Measurements from ENCODE around the gene RASA3.
A peak's percentile ranks its signal among the peaks of the same experiment; 100 is the strongest.

Gene RASA3

DNA sequence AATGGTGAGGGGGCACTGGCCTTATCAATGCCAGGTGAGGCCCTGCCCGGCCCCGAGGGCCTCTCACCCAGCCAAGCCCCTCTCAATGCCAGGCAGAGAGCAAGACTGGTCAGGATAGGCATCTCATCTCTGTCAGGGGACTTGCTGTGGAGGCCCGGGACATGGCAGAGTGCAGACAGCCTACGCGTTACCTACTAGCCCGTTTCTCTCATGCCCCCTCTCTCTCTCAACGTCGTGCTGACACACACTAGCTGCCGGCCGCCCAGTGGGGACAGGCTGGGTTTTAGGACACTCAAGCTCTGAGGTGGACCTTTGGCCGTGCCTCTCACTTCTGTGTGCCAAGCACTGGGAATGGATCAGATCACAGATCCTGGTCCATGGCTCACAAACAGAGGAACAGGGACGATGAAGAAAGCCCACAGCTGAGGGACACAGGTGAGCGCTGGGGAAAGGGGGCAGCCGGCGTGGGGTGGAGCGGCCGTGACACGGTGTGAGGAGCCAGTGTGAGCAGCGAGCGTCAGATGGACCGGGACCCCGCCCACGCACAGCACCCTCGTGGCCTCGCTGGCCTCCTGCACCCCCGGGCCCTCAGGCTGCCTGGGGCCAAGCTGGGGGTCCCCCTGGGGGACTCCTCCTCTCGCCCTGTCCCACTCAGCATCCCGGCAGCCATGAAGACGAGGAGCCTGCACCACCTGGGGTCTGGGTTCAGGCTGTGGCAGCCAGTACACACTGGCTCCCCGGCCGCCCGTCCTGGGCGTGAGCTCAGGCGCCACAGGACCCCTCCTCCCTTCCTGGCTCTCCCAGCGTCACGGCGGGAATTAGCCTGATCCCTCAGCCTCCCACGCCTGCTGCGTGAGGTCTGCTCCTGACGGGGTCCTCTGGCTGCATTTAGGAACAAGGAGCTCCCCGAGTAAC, 81.6 kb downstream of the RASA3 start:
- no peak for DNase-seq (ENCODE audit: low read depth in 1 of 2, low spot score in 1 of 2)
- in situ Hi-C loops (cut with HindIII; ENCODE audit: low pct_unique_long_range_greater_than_20kb, low sequenced_read_pairs) = no loop called here
- TF ChIP-seq JUND (IDR thresholded peaks at IDR 0.05; ENCODE audit: low read depth) = no peak

DNA sequence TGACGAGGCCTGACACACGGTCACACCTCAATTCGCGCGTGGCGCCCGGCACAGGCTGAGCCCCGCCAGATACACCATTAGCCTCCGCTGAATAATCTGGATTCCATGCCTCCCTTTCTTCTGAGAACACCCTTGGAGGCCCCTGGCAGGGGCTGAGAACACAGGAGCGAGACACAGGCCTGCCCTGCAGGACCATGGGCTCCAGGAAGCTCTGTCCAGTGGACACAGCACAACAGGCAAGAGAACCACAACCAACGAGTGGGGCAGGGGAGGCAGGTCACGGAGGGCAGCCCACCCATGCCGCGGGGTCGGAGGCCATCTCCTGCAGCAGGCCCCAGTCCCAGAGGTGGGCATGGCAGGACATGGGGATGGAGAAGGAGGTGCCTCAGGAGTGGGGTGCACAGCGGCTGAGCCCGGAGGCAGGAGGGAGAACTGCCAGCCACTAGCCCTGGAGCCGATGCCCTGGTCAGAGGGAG, 82.8 kb downstream of the RASA3 start:
- DNase-seq (ENCODE audit: low read depth in 1 of 2, low spot score in 1 of 2) = no peak
- TF ChIP-seq JUND (IDR thresholded peaks at IDR 0.05; ENCODE audit: low read depth) = no peak
- in situ Hi-C loops (cut with HindIII; ENCODE audit: low pct_unique_long_range_greater_than_20kb, low sequenced_read_pairs) = no loop called here

DNA sequence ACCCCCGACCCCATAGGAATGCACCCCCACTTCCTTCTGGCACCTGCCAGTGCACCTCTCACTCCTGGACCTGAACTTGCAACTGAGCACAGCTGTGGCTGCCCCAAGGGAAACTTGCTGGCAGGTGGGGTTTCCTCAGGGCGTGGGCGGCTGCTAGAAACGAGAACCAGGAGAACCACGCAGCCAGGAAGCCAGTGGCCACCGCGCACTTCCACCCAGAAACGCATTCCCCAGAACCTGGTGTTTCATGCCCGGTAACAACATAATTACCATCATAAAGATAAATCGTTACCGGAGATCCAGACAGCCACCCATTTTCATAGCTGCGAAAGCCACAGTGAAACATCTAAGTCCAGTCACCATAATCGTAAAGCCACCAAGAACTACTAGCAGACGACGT, 83.4 kb downstream of the RASA3 start:
- in situ Hi-C loops (cut with HindIII; ENCODE audit: low pct_unique_long_range_greater_than_20kb, low sequenced_read_pairs) = no loop called here
- no peak for TF ChIP-seq JUND (IDR thresholded peaks at IDR 0.05; ENCODE audit: low read depth)
- DNase-seq (ENCODE audit: low read depth in 1 of 2, low spot score in 1 of 2) = no peak

DNA sequence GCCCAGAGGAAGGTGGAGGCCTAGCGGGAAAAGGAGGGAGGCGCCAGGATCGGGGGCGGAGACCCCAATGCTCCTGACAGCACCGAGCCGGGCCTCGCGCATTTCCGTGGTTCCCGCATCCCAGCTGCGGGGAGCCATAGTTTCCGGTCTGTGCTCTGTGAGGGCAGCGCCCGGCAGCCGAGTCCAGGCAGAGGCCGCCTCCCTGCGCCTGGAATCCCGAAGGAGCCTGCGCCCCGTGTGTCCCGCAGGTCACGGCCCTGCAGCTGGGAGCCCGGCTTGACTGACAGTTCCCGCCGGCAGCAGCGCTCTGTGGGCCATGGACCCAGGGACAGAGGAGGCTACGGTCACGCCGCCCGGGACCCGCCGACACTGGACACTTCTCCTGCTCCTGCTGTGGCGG, 84.0 kb downstream of the RASA3 start:
- in situ Hi-C loops (cut with HindIII; ENCODE audit: low pct_unique_long_range_greater_than_20kb, low sequenced_read_pairs) = no loop called here
- no peak for TF ChIP-seq JUND (IDR thresholded peaks at IDR 0.05; ENCODE audit: low read depth)

DNA sequence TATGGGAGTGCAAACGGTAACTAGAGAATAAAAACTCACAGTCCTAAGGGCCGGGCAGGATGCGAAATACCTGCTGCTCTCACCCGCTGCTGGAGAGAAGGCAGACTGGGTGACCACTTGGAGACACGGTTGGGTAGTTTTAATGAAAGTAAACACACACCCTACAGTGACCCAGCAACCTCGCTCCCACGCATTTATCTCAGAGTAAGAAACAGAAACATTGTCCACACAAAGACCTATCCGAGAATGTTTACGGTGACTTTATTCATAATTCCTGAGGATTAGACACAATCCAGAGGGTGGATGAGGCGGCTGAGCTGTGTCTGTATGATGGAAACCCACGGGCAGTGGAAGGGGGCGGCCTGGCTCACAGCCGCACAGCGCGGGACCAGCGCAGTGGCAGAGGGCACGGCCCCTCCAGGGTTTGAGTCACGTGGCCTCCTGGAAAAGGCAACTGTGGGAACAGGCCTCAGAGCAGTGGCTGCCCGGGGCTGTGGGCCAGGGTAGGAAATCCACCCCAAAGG, 85.0 kb downstream of the RASA3 start:
- in situ Hi-C loops (cut with HindIII; ENCODE audit: low pct_unique_long_range_greater_than_20kb, low sequenced_read_pairs) = no loop called here
- peak in 1 of 2 experiments; percentile 52 for DNase-seq (ENCODE audit: low read depth in 1 of 2, low spot score in 1 of 2)
- no peak for TF ChIP-seq JUND (IDR thresholded peaks at IDR 0.05; ENCODE audit: low read depth)

More for the DNA sequence above, 84.0 kb downstream of the RASA3 start:
- no peak for DNase-seq (ENCODE audit: low read depth in 1 of 2, low spot score in 1 of 2)

DNA sequence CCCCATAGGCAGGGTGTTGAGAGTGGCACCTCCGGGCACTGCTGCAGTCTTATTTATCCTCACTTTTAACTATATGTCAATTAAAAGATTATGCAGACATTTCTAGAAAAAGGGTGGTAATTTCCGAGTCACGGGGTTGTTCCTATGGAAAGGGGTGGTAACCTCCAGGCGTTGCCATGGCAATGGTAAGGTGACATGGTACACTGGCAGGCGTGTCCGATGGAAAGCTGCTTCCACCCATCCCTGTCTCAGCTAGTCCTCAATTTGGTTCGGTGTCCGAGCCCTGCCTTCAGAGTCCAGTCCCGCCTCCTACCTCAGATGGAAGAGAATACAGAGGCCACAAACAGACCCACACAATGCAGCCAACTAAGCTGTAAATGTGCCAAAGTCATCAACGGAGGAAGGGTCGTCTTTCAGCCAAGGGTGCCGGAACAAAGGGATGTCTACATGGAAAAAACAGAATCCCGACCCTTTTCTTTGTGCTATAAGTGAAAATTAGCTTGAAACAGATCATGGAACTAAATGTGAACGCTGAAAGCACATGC, 85.9 kb downstream of the RASA3 start:
- no peak for TF ChIP-seq JUND (IDR thresholded peaks at IDR 0.05; ENCODE audit: low read depth)
- DNase-seq (ENCODE audit: low read depth in 1 of 2, low spot score in 1 of 2) = peak in 1 of 2 experiments; percentile 54
- in situ Hi-C loops (cut with HindIII; ENCODE audit: low pct_unique_long_range_greater_than_20kb, low sequenced_read_pairs) = no loop called here

DNA sequence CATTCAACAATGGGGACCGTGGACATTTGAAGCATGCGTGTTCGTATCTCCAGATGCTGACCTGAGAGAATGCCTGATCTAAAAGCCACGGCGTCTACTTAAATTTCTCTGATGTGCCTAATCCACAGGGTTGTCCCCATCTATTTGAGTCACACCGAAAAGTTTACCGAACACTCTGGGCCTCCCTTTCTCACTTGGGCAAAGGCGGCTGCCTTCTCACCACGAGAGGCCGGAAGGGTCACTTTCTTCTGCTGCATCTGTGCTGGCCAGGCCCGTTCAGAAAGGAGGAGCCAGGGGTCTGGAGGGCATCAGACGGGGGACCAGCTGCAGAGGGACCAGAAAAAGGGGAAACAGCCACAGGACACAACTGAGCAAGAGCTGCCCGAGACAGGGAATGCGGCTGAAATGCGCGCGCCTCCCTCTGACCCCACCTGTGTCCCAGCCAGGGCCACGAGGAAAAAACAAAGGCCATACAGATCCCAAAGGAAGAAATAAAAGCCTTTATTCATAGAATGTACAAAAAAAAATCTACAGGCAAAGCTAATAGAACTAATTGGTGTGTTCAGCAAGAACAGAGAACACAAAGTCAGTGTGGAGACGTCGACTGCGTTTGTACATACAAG, 87.2 kb downstream of the RASA3 start:
- in situ Hi-C loops (cut with HindIII; ENCODE audit: low pct_unique_long_range_greater_than_20kb, low sequenced_read_pairs) = no loop called here
- TF ChIP-seq JUND (IDR thresholded peaks at IDR 0.05; ENCODE audit: low read depth) = no peak
- no peak for DNase-seq (ENCODE audit: low read depth in 1 of 2, low spot score in 1 of 2)

DNA sequence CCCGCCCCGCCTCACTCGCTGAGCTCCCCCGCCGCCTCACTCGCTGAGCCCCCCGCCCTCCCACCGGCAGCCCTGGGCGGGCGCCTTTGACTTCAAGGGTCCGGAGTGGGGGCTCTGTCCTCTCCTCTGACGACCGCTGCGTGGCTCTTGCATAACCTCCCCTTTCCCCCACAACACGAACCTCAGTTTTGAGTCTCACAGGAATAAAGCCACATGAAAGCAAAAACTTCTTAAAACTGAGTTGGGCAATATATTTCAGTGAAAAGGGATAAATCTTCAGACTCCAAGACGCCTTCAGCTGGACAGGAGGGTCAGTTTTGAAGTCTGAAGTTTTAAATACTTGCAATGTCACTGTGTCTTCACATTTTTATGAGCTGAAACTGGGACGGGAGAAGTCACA, 87.9 kb downstream of the RASA3 start:
- no peak for TF ChIP-seq JUND (IDR thresholded peaks at IDR 0.05; ENCODE audit: low read depth)
- in situ Hi-C loops (cut with HindIII; ENCODE audit: low pct_unique_long_range_greater_than_20kb, low sequenced_read_pairs) = no loop called here
- peak in 1 of 2 experiments; percentile 42 for DNase-seq (ENCODE audit: low read depth in 1 of 2, low spot score in 1 of 2)

DNA sequence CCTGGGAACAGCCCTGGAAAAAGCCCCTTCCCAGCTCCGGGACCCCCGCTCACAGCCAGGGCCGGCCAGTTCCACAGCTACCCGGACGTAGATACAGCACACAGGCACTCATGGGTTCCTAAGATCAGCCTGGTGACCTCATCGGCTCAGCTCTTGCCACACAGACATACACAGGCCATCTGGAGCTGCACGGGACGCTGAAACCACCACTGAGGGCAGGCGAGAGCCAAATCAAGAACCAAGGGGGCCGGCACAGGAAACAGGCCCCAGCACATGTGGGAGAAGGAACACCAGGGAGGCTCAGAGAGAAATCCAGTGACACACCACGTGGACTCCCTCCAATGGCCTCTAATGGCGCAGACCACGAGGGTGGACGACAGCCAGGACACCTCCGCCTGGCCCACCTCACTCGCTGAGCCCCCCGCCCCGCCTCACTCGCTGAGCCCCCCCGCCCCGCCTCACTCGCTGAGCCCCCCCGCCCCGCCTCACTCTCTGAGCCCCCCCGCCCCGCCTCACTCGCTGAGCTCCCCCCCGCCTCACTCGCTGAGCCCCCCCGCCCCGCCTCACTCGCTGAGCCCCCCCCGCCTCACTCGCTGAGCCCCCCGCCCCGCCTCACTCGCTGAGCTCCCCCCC, 88.9 kb downstream of the RASA3 start:
- TF ChIP-seq JUND (IDR thresholded peaks at IDR 0.05; ENCODE audit: low read depth) = no peak
- DNase-seq (ENCODE audit: low read depth in 1 of 2, low spot score in 1 of 2) = peak in 1 of 2 experiments; percentile 77
- in situ Hi-C loops (cut with HindIII; ENCODE audit: low pct_unique_long_range_greater_than_20kb, low sequenced_read_pairs) = no loop called here

DNA sequence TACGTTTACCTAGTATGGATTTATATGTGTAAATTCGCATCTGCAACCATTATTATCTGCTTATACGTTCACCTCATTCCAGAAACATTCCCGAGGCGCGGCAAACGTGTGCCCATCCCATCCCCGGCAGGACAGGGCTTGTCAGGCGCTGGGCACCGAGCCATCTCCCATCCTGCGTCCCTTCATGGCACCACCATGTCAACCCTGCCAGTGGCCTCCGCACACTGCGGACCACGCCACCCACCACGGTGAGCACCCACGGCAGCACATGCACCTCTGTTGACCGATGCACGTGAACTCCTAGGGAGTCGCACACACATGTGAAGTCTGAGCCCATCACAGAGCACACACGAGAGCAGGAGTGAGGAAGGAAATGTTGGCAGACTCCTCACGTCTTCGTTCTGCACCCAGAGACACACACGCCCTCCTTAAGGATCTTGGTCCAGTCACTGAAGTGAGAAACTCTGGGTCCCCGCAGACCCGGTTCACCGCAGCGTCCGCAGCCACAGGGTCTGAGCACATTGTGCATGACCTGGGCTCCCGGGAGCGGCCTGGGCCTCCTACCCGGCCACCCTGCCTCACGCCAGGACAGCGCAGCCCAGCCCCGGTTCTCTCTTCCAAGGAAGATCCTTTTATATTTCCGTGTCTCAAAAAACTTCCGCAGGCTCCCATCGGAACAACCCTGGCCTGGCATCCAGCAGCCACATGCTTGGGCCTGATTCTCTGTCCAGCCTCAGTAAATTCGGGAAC, 90.2 kb downstream of the RASA3 start:
- in situ Hi-C loops (cut with HindIII; ENCODE audit: low pct_unique_long_range_greater_than_20kb, low sequenced_read_pairs) = no loop called here
- no peak for TF ChIP-seq JUND (IDR thresholded peaks at IDR 0.05; ENCODE audit: low read depth)
- DNase-seq (ENCODE audit: low read depth in 1 of 2, low spot score in 1 of 2) = no peak

DNA sequence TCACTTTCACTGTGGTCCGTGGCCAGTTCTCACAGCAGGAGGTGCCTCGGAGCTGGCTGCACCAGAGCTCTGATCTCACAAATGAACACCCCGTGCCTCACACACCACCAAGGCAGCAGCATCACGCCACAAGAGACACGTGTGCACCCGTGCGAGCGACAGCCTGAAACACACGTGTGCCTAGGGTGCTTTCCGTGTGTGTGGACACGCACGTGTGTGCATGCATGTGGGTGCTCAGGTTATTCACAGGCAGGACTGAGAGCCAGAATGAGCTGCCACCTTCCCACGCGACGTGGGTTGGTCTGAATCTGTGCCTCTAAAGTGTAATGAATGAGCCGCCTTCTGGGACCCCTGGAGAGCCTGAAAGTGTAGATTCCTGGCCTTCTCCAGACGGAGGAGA, 90.9 kb downstream of the RASA3 start:
- no peak for TF ChIP-seq JUND (IDR thresholded peaks at IDR 0.05; ENCODE audit: low read depth)
- in situ Hi-C loops (cut with HindIII; ENCODE audit: low pct_unique_long_range_greater_than_20kb, low sequenced_read_pairs) = no loop called here
- no peak for DNase-seq (ENCODE audit: low read depth in 1 of 2, low spot score in 1 of 2)
